B cell (primary cell): ENCODE data around the gene FBXO48. TPM values are rescaled to one million over a fixed set of nuclear protein-coding genes. Genes with fewer than 3 reads are reported as not detected.
A peak's percentile ranks its signal among the peaks of the same experiment; 100 is the strongest.

ENCODE experiments used
- ATAC-seq: fragments of 200-7000 bp; cut with Tn5 transposase; one replicate; pipeline ENCODE4 v1.10.0; 2021; ENCODE audit warnings: low read depth, mild to moderate bottlenecking, moderate number of reproducible peaks, moderate library complexity
- CTCF ChIA-PET: fragments of 350-600 bp; sonication (Branson Sonifier 250); formaldehyde crosslinking; loops from one replicate; lab custom pipeline; 2021; ENCODE audit warnings: antibody characterized with exemption, inconsistent platforms; lab: Charles Lee
- POLR2A ChIA-PET: fragments of 350-600 bp; sonication (Branson Sonifier 250); formaldehyde crosslinking; loops from one replicate; lab custom pipeline; 2021; ENCODE audit warnings: antibody characterized with exemption; lab: Charles Lee
- DNase-seq: peaks from one replicate; pipeline ENCODE4 v3.0.0; 2013
- H2AFZ ChIP-seq: 2 replicates; pipeline ENCODE4 v1.6.1; 2012; ENCODE audit warnings: mild to moderate bottlenecking, low read depth, low read length; ENCODE audit not compliant: insufficient read depth, poor library complexity, severe bottlenecking
- H3K27ac ChIP-seq, 2 donors: 1 replicate in 1 of 2; 2 replicates in 1 of 2; pipeline ENCODE4 v1.5.1; 2012 to 2013; ENCODE audit warnings: low read length in 2 of 2, mild to moderate bottlenecking in 2 of 2, moderate library complexity in 1 of 2
- H3K27me3 ChIP-seq, 4 experiments: fragments of 200-600 bp in 1 of 4; sonication (generic) in 1 of 4; replicated peaks in 1 of 4; 1 replicate in 2 of 4; 2 replicates in 2 of 4; pipeline versions ENCODE4 v1.6.1 to v1.7.0; 2013 to 2016; ENCODE audit warnings: low read length in 3 of 4, mild to moderate bottlenecking in 2 of 4, mixed read lengths in 1 of 4, moderate library complexity in 1 of 4; ENCODE audit not compliant: insufficient read depth in 4 of 4, control insufficient read depth in 3 of 4; ENCODE audit errors: control extremely low read depth in 1 of 4
- H3K36me3 ChIP-seq, 2 experiments: replicated peaks in 1 of 2; 1 replicate in 1 of 2; 2 replicates in 1 of 2; pipeline versions ENCODE4 v1.6.1 to v1.7.1; 2013; ENCODE audit warnings: low read length in 1 of 2; ENCODE audit not compliant: insufficient read depth in 2 of 2, control insufficient read depth in 1 of 2; ENCODE audit errors: control extremely low read depth in 1 of 2, extremely low read depth in 1 of 2
- H3K4me1 ChIP-seq, 2 donors: fragments of 200-600 bp in 1 of 2; sonication (generic) in 1 of 2; 1 replicate in 1 of 2; 2 replicates in 1 of 2; pipeline versions ENCODE4 v1.5.1 to v1.6.1; 2013 to 2017; ENCODE audit warnings: low read length in 2 of 2; ENCODE audit not compliant: control insufficient read depth in 2 of 2, insufficient read depth in 2 of 2
- H3K4me2 ChIP-seq: replicated peaks from 2 replicates; pipeline ENCODE3; 2012; ENCODE audit warnings: mild to moderate bottlenecking, low read depth, low read length; ENCODE audit not compliant: poor library complexity, severe bottlenecking
- H3K4me3 ChIP-seq, 5 experiments: fragments of 200-600 bp in 1 of 5; sonication (generic) in 1 of 5; 1 replicate in 3 of 5; 2 replicates in 2 of 5; pipeline versions ENCODE4 v1.5.1 to v1.7.0; 2011 to 2016; ENCODE audit warnings: low read length in 4 of 5, mild to moderate bottlenecking in 4 of 5, low read depth in 2 of 5, control low read depth in 1 of 5, moderate library complexity in 1 of 5; ENCODE audit not compliant: insufficient read depth in 1 of 5; ENCODE audit errors: control extremely low read depth in 1 of 5, extremely low read depth in 1 of 5
- H3K79me2 ChIP-seq: fragments of 200-600 bp; sonication (generic); one replicate; pipeline ENCODE4 v1.6.0; 2016; ENCODE audit warnings: low read length; ENCODE audit not compliant: control insufficient read depth, insufficient read depth
- H3K9ac ChIP-seq: fragments of 200-600 bp; sonication (generic); 2 replicates; pipeline ENCODE4 v1.6.1; 2017; ENCODE audit warnings: mild to moderate bottlenecking, low read length, moderate library complexity
- H3K9me3 ChIP-seq, 3 donors: one replicate each; pipeline versions ENCODE4 v1.6.1 to v1.7.1; 2013; ENCODE audit warnings: low read length in 2 of 3; ENCODE audit not compliant: control insufficient read depth in 2 of 3, insufficient read depth in 1 of 3; ENCODE audit errors: control extremely low read depth in 1 of 3
- H4K20me1 ChIP-seq: 2 replicates; pipeline ENCODE4 v1.6.0; 2012; ENCODE audit warnings: mild to moderate bottlenecking, low read length; ENCODE audit not compliant: insufficient read depth, control insufficient read depth, poor library complexity, severe bottlenecking
- H3K27ac Mint-ChIP-seq: one replicate; pipeline ENCODE4 v1.8.0; 2021; ENCODE audit warnings: mixed read lengths
- H3K27me3 Mint-ChIP-seq: one replicate; pipeline ENCODE4 v1.8.0; 2021; ENCODE audit warnings: mixed read lengths
- H3K4me1 Mint-ChIP-seq: one replicate; pipeline ENCODE4 v1.8.0; 2021; ENCODE audit warnings: mixed read lengths
- H3K4me3 Mint-ChIP-seq: one replicate; pipeline ENCODE4 v1.8.0; 2021; ENCODE audit warnings: mixed read lengths
- H3K9me3 Mint-ChIP-seq: one replicate; pipeline ENCODE4 v1.8.0; 2022; ENCODE audit warnings: mixed read lengths; ENCODE audit not compliant: insufficient read depth
- EZH2 ChIP-seq: IDR thresholded peaks from 2 replicates; pipeline ENCODE4 v1.6.1; 2012; ENCODE audit warnings: borderline replicate concordance, low read depth, mild to moderate bottlenecking, moderate library complexity, low read length; ENCODE audit not compliant: insufficient read depth, poor library complexity, severe bottlenecking
- WGBS: methylation state at CpG from one replicate; pipeline ENCODE4 v1.1.5; 2013; ENCODE audit warnings: missing lambda C conversion rate; ENCODE audit not compliant: insufficient coverage; 5-methylcytosine and 5-hydroxymethylcytosine counted together
- intact Hi-C: fragments of 100-400 bp; cut with micrococcal nuclease; formaldehyde crosslinking; loops from one replicate; pipeline ENCODE4 v1.10.0; 2022
- polyA plus RNA-seq: library from polyadenylated mRNA; depleted of rRNA; stranded (reverse); fragments of >200 nt; gene quantifications from 2 replicates; pipeline ENCODE4 v1.2.3, GENCODE V29; 2012
- total RNA-seq, 2 donors: library from RNA; stranded (reverse); fragments of 120-200 nt in 1 of 2; gene quantifications; 1 replicate in 1 of 2; 2 replicates in 1 of 2; pipeline versions ENCODE4 v1.2.3 to v1.2.4, GENCODE V29; 2013 to 2022
- TF ChIP-seq, protein P1 (sequence below): fragments of 200-600 bp; IDR thresholded peaks from one replicate; pipeline ENCODE4 v1.8.0; 2022; ENCODE audit warnings: antibody characterized with exemption, mild to moderate bottlenecking

Gene FBXO48
- total and polyA plus RNA-seq, 2 donors (not counting 1 experiment from before 2014, with no cell fraction given): 1.5 to 3.2 TPM

DNA sequence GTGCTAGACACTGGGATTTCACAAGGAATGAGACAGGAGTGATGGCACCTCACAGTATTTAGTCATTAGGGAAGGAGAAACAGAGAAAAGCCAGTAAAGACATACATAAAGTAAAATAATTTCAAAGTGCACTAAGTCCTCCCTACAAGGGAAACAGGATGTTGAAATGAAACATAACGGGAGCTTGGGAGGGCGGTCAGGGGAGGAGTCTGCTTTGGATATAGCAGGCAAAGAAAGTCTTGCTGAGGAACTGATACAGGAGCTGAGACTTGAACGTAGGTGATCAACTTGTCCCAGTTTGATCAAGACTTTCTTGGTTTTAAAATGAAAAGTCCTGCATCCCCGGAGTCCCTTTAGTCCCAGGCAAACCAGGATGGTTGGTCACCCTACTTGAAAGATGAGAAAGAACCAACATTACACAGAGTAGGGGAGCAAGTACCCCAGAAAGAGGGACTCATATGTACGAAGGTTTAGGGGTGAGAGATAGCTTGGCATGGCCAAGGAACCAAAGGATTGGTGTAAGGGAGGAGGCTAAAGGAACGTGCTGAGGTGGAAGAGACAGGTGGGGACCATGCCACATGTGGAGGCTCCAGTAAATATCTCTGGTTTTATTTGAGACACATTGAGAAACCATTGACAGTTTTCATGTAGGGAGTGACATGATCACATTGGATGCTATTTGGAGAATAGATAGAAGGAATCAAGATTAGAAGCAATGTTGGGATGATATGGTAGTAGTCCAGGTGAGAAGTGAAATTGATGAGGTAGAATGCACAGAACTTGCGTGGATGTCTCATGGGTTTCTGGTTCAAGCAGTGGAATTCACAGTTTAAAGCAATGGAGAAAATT lies 28.4 kb downstream of the FBXO48 start:
- 63% methylated on average over 7 of the region's 7 CpGs for WGBS
- peaks cover 35 to 49% of the 10 kb centered on the region in 2 donors for H3K4me1 ChIP-seq
- H3K27me3 ChIP-seq: no peaks in the 10 kb centered on the region
- H3K79me2 ChIP-seq: peaks cover 5% of the 10 kb centered on the region
- no peak overlapping the region for H3K4me3 ChIP-seq
- no peak for ATAC-seq
- ChIA-PET CTCF (interaction anchor here (0.9 to 7.3 kb wide), 8 partner anchors 10 to 144 kb away, joined by 3 to 163 read pairs (median 9); partner anchors contain the start of gene PLEK), POLR2A (interaction anchor here (1.0 kb wide), 1 partner anchor 22 kb away, joined by 4 read pairs; no protein-coding TSS in a partner anchor)
- Mint-ChIP-seq H3K9me3 (peaks cover 5% of the 10 kb centered on the region), H3K4me1 (peaks cover 63% of the 10 kb centered on the region), H3K27me3 (no peaks in the 10 kb centered on the region), H3K27ac (no peak overlapping the region), H3K4me3 (no peak overlapping the region)
- no peak for TF ChIP-seq EZH2
- TF ChIP-seq, protein P1, sequence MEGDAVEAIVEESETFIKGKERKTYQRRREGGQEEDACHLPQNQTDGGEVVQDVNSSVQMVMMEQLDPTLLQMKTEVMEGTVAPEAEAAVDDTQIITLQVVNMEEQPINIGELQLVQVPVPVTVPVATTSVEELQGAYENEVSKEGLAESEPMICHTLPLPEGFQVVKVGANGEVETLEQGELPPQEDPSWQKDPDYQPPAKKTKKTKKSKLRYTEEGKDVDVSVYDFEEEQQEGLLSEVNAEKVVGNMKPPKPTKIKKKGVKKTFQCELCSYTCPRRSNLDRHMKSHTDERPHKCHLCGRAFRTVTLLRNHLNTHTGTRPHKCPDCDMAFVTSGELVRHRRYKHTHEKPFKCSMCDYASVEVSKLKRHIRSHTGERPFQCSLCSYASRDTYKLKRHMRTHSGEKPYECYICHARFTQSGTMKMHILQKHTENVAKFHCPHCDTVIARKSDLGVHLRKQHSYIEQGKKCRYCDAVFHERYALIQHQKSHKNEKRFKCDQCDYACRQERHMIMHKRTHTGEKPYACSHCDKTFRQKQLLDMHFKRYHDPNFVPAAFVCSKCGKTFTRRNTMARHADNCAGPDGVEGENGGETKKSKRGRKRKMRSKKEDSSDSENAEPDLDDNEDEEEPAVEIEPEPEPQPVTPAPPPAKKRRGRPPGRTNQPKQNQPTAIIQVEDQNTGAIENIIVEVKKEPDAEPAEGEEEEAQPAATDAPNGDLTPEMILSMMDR: no peak
- no peaks in the 10 kb centered on the region for H3K36me3 ChIP-seq
- H3K9me3 ChIP-seq: no peaks in the 10 kb centered on the region
- no peak for DNase-seq
- H3K9ac ChIP-seq: no peak overlapping the region
- no peak overlapping the region for H3K27ac ChIP-seq
- intact Hi-C loops: no loop called here
- H2AFZ ChIP-seq: peak overlapping the region; percentile 40
- H3K4me2 ChIP-seq: peak overlapping the region; percentile 9
- H4K20me1 ChIP-seq: no peaks in the 10 kb centered on the region

DNA sequence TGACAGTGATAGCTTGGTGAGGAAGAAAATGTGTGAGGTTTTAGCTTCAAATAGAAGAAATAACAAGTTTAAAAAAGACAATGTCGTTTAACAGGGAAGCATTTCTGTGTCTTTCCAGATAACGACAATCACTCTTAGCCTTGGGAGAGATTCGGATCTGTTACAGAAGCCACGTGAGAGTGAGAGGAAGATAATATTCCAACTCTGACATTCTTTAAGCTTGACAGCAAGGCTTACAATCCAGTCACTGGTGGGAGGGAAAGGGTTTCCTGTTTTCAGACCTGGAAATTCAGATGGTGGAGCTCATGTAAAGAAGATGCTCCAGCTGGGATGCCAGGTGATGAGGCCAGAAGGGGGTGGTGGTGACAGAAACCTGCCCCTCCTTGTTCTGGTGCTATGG lies 30.8 kb downstream of the FBXO48 start:
- Histone ChIP-seq H3K9me3 (peaks cover 0 to 19% (median 2%) of the 10 kb centered on the region in 3 donors), H3K9ac (no peak overlapping the region), H3K4me1 (peaks cover 31 to 54% of the 10 kb centered on the region in 2 donors), H3K27me3 (no peaks in the 10 kb centered on the region), H3K4me3 (no peak overlapping the region), H4K20me1 (no peaks in the 10 kb centered on the region), H2AFZ (no peak overlapping the region), H3K36me3 (no peaks in the 10 kb centered on the region), H3K79me2 (peaks cover 5% of the 10 kb centered on the region), H3K4me2 (no peak overlapping the region), H3K27ac (no peak overlapping the region)
- CTCF ChIA-PET: interaction anchor here (0.8 to 1.8 kb wide), 7 partner anchors 10 to 240 kb away, joined by 3 to 8 read pairs (median 3); partner anchors contain the start of gene PLEK
- POLR2A ChIA-PET: interaction anchor here (0.9 kb wide), 1 partner anchor 9 kb away, joined by 4 read pairs; no protein-coding TSS in a partner anchor
- Mint-ChIP-seq H3K27ac (peak overlapping the region; percentile 69), H3K27me3 (no peaks in the 10 kb centered on the region), H3K4me1 (peaks cover 60% of the 10 kb centered on the region), H3K4me3 (no peak overlapping the region), H3K9me3 (peaks cover 5% of the 10 kb centered on the region)
- ATAC-seq (no peak), DNase-seq (no peak)
- WGBS: 94% methylated on average over 3 of the region's 4 CpGs
- intact Hi-C loops: no loop called here
- TF ChIP-seq, protein P1: no peak
- no peak for TF ChIP-seq EZH2
